ENCODE measurements around the gene ELAC2.
A peak's percentile ranks its signal among the peaks of the same experiment; 100 is the strongest.

The ELAC2 gene

GRCh38 chr17:13017655-13018459, at the start of gene ELAC2:
ELAC2 (minus strand) TSS chr17:13018027; CDS start chr17:13017947, 80 bp downstream.
- in situ Hi-C loops (cut with HindIII; ENCODE audit: low sequenced_read_pairs): no loop called here
- peak within 1 kb of the TSS; percentile 77 for H3K4me3 ChIP-seq (ENCODE audit: low read depth, low read length)
- no peak for TF ChIP-seq CTCF (IDR thresholded peaks at IDR 0.05; ENCODE audit: low read depth, low read length)
- peak; percentile 100 for DNase-seq (ENCODE audit: low read depth, low spot score)

GRCh38 chr17:13065032-13065431, 47.2 kb upstream of the ELAC2 start:
- no peak for TF ChIP-seq CTCF (IDR thresholded peaks at IDR 0.05; ENCODE audit: low read depth, low read length)
- no peak for DNase-seq (ENCODE audit: low read depth, low spot score)
- in situ Hi-C loops (cut with HindIII; ENCODE audit: low sequenced_read_pairs): no loop called here
- H3K4me3 ChIP-seq (ENCODE audit: low read depth, low read length): no peak overlapping the region

GRCh38 chr17:13055131-13055530, 37.3 kb upstream of the ELAC2 start:
- no peak for TF ChIP-seq CTCF (IDR thresholded peaks at IDR 0.05; ENCODE audit: low read depth, low read length)
- no peak overlapping the region for H3K4me3 ChIP-seq (ENCODE audit: low read depth, low read length)
- in situ Hi-C loops (cut with HindIII; ENCODE audit: low sequenced_read_pairs): no loop called here
- no peak for DNase-seq (ENCODE audit: low read depth, low spot score)

- TF ChIP-seq CTCF (IDR thresholded peaks at IDR 0.05; ENCODE audit: low read depth, low read length): no peak
- H3K4me3 ChIP-seq (ENCODE audit: low read depth, low read length): no peak overlapping the region
- in situ Hi-C loops (cut with HindIII; ENCODE audit: low sequenced_read_pairs): no loop called here
- DNase-seq (ENCODE audit: low read depth, low spot score): no peak
Observed at GRCh38 chr17:13054666-13055065, 36.8 kb upstream of the ELAC2 start.

GRCh38 chr17:13051915-13052314, 34.1 kb upstream of the ELAC2 start:
- no peak for TF ChIP-seq CTCF (IDR thresholded peaks at IDR 0.05; ENCODE audit: low read depth, low read length)
- no peak for DNase-seq (ENCODE audit: low read depth, low spot score)
- H3K4me3 ChIP-seq (ENCODE audit: low read depth, low read length): no peak overlapping the region
- in situ Hi-C loops (cut with HindIII; ENCODE audit: low sequenced_read_pairs): no loop called here

GRCh38 chr17:13047011-13047606, 29.3 kb upstream of the ELAC2 start:
- in situ Hi-C loops (cut with HindIII; ENCODE audit: low sequenced_read_pairs): no loop called here
- TF ChIP-seq CTCF (IDR thresholded peaks at IDR 0.05; ENCODE audit: low read depth, low read length): no peak
- no peak overlapping the region for H3K4me3 ChIP-seq (ENCODE audit: low read depth, low read length)
- no peak for DNase-seq (ENCODE audit: low read depth, low spot score)

Measured in astrocyte of the spinal cord (primary cell).